GM21723 (cell line): ENCODE measurements around the gene DSCAM.

ENCODE experiments used
- ATAC-seq: cut with Tn5 transposase; IDR thresholded peaks from one replicate; pipeline ENCODE4 v1.9.1; 2021; ENCODE audit warnings: mild to moderate bottlenecking, moderate library complexity; ENCODE audit not compliant: unreplicated experiment

The DSCAM gene

DNA sequence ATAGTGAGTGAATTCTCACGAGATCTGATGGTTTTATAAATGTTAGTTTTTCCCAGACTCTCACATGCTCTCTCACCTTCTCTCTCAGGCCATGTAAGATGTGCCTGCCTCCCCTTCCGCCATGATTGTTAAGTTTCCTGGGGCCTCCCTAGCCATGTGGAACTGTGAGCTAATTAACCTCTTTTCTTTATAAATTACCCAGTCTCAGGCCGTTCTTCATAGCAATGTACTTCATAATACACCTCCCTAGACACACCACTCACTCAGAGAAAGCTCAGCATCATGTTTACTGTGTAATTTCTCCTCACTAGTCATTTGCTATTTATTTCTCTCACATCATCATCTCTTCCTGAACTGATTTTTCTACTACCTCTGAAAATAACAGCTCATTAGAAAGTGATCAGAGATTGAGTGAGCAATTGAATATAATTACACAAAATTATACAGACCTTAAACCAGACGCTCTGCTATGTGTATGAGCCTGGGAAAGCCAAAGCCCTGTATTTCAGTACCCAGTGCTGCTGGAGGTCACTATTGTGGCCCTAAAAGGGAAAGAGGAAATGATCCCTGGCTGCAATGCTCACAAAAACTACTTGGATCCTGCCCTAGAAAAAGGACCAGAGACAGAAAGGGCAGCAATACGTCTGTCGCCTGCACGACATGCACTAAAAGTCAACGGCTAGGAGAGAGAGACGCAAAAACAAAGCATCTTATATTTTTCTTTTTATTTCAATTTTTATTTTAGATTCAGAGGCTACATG, 284.5 kb downstream of the DSCAM start:
- ATAC-seq: no peak

DNA sequence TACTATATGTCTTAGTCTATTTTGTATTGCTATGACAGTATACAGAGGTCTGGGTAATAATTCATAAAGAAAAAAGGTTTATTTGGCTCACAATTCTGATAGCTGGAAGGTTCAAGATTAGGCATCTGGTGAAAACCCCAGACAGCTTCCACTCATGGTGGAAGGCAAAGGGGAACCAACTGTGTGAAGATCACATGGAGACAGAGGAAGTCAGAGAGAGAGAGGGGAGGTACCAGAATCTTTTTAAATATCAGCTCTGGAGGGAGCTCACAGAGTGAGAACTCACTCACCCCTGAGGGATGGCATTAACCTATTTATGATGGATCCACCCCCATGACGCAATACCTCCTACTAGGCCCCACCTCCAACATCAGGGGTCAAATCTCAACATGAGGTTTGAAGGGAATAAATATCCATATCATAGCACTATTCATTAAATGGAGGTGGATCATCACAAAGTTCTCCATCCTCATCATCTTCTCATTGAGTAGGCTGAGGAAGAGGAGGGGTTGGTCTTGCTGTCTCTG, 290.5 kb downstream of the DSCAM start:
- no peak for ATAC-seq

DNA sequence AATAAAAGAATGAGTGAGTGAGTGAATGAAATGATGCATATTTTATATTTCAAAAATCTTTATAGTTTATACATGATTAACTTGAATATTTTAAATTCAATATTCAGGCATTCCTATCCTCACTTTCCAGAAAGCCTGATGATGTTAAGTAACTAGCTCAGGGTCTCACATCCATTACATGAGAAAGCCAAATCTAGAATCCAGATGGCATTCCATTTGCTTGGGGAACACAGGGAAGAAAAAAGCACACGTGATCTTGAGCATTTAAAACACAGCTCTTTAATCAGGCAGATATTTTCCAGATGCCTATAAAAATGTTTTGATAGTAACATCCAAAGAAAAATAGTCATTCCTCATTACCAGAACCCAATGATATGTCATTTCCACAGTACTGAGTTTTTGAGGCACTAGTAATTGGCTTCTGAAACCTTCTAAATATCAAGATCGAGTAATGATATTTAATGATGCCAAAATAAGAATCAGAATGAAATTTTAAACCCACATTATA, 291.9 kb downstream of the DSCAM start:
- no peak for ATAC-seq

DNA sequence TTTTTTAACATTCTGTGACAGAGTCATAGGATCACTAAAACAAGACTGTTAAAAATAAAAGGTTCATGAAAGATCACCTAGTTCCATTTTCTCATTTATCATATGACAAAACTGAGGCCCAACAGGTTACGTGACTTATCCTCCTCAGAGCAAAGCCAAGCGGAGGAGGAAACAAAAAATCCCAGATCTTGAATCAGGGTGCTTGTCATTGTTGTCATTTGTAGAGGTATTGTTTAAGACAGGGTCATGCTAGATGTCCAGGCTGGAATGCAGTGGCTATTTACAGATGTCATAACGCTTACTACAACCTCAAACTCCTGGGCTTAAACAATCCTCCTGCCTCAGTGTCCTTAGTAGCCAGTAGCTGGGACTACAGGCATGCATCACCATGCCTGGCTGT, 293.2 kb downstream of the DSCAM start:
- ATAC-seq: no peak

DNA sequence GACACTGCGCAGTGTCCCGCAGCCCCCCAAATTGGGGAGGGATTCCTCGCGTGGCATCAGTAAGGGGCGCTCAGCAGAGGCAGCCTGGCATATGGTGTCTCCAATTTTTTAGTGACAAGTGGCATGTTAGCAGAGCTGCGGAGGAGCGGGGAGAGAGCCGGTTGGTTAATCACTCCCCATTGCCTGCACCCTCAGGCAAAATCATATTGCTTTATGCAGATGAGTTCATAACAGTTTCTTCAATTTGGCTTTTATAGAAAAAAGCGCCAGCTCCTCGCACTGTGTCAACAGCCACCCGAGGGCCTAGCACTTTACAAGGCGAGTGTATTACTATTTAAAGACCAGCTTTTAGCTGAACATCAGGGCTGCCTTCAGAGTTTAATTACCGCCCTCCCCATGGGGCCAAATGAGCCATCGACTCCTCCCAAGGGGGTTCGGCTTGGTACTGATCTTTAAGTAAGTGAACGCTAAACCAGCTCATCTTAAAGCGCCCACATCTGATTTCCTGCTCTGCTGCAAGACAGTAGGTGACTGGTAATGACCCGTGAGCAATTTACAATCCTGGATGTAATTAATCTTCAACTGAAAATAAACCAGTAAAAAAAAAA, 298.9 kb downstream of the DSCAM start:
- no peak for ATAC-seq

DNA sequence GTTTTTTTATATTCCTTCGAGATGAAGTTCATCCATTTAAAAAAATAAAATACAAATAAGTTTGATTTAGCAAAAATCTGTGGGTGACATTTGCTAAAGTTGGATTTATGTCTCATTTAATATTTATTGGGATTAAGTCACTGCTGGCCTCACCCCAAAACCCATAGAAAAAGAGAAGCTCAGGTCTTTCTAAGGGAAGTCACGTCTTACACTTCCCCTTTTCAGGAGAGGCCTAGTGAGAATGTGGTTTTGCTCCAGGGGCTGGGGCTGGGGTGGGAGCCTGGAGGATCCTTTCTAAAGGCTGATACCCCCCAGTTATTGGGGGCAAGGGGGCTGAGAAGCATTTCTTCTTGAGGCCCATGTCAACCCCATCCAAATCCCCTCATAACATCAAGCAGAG, 300.3 kb downstream of the DSCAM start:
- ATAC-seq: no peak

DNA sequence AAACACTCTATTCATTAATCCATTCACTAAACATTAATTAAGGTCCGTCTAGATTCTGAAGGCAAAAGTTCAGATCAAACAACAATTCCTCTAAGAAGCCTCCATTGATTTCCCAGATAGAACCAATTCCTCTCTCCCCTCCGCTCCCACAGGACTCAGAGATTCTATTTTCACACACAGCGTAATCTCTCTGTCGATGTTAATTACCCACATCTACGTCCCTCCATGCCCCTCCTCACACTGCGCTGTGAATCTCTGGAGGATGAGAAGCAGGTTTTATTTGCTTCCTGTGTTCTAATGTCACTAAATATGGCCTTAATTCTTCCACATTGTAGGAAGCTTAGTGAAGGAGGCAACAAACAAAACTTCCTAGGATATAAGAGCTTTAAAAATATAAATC, 306.7 kb downstream of the DSCAM start:
- ATAC-seq: no peak

DNA sequence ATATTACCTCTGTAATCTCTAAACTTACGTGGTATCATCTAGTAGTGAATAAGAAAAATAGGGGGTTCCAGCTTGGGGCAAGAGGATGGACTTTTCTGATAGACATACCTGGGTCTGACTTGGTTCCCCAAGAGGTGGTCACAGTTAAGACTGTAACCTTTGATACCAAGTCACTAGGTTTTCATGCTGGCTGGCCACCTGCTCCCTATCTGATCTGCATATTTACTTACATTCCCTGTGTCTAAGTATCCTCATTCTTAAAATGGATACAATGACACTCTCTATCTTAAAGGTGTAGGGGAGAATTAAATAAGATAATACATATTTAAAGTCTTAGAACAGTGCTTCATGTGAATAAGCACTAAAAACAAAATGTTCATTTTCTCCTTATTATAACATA, 312.1 kb downstream of the DSCAM start:
- ATAC-seq: no peak

DNA sequence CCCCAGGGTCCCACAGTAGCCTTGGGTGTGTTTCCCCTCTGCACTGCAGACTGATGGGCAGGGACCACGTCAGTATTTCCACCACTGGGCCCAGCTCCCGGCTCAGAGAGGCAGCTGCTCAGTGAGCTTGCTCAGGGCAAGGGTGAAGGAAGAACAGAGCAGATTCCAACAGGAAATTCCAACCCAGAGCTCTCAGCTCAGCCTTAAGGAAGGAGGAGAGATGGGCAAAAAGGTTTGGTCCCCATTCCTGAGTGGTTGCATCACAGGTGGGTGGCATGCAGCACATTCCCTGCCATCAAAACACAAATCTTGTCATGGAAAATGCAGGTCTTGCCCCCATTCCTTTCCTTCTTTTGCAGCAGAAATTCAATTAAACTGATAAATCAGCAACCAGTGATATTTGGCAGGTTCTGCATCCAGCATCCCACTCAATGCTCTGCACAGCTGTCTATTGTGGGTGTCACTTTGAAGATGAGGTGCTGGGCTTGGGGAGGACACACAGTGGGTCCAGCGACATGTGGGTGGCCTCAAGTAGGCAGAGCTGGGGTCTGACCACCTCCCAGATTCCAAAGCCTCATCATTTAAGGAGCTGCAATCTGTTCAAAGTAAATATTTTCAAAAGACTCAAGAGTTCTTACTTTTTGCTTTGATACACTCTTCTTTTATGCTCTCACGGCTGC, 315.4 kb downstream of the DSCAM start:
- ATAC-seq: no peak

DNA sequence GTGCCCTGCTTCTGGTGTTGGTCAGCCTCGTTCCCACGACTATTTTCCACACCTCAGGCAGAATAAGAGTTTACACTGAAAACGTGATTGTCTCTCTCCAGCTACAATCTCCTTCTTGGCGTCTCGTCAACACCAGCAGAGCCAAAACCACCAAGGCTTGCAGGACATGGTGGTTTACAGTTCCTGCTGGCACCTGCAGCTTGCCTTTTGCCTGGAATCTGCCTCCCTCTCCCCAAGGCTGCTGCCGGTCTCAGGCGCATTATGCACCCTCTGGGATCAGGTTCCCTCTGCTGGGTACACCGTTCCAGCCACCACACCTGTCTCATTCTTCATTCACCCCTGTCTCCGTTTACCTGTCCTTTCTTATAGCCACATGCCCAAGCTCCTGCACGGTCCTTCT, 315.9 kb downstream of the DSCAM start:
- no peak for ATAC-seq

DNA sequence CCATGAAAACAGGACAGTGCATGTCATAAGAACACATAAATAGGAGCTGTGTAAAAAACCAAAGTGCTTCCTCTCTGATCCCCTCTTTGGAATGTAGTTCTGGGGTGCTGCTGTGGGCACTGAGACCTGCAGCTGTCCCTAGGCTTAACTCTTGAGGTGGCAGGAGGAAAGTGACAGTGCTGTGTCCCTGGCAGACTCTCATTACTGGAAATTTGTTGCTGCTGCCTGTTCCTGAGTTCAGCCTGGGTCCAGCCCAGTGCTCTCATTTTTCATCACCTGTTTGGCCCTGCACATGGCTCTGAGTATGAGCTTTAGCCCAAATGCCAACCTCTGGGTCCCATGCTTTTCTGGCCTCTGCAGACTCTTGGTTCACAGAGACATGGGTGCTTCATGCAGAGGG, 329.3 kb downstream of the DSCAM start:
- no peak for ATAC-seq

DNA sequence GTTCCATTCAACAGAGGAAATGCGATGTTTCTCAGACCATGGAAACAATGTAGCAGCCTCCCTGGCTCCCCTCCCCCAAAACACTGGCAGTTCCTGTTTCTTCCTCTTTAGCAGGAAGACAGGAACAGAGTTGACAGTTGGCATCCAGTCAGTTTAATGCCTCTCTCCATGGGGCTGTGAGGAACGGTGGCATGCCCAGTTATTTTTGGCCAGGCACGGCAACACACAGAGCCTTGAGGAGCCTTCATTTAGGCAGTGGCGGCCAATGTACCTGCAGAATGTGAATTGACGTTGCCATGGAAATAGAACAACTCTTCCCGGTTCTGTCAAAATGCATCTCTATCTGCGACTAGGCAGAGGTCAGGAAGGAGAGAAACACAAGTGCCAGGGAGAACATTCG, 330.6 kb downstream of the DSCAM start:
- no peak for ATAC-seq

DNA sequence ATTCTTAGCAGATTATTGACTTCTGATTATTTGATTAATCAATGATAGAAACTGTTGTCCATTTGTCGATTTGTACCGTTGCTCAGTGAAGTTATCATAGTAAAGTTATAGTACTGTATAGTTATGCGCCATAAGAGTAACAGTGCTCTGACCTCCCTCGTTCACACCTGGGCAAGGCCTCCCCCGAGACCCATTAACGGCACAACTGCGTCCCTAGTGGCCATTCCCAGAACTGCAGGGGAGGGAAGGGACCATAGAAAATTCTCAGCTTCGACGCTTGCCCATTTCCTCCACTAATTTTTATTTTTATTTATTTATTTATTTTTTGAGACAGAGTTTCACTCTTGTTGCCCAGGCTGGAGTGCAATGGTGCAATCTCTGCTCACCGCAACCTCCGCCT, 334.4 kb downstream of the DSCAM start:
- no peak for ATAC-seq

DNA sequence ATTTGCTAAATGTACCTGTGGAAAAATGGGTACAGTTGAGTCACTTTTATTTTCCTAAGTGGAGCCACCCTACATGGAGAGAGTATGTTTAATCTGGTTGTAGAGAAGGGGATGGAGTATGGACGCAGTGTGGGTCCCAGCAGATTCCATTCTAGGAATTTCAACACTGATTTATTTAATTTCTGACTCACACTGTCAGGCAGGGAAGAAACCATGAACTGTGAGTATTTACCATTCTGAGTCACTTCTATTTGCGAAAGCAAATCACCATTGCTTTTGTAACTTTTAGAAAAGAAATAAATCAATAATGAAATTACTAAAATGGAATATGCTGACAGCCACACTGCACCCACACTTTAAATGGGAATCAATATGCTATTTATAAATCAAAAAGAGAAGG, 339.0 kb downstream of the DSCAM start:
- ATAC-seq: no peak

DNA sequence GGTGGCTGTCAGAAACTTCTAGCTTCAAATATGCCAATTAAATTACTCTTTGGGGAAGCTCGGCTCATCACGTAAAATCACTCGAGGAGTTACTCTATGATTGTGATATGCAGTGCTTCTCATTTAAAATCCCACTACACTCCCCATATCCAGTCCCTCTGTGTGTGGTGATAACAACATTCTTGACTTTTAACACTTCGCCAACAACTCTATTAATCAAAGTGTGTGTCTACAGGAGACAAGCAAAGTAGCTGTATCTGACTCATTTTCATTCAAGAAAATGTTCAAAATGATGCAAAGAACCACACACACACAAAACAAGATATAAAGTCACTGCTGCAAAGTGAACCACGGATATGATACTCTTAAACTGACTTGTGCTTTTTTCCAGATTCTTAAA, 341.3 kb downstream of the DSCAM start:
- ATAC-seq: no peak

DNA sequence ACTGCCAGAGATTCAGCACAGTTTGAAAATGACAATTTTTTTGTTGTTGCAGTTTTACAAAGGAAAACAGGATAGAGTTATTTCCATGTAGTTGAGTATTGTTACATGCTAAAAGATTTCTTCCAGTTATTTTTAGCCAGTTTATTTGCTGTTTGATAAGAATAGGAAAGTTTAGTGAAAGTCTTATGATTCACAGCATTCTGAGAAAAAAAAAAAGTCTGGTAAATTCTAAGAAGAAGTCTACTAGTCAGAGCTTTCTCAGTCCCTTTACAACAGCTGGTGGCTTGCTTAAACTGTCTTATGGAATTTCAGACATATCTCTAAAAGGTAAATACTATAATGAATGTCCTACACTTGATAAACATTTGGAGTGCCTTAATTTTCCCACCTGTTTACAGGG, 341.7 kb downstream of the DSCAM start:
- ATAC-seq: no peak

DNA sequence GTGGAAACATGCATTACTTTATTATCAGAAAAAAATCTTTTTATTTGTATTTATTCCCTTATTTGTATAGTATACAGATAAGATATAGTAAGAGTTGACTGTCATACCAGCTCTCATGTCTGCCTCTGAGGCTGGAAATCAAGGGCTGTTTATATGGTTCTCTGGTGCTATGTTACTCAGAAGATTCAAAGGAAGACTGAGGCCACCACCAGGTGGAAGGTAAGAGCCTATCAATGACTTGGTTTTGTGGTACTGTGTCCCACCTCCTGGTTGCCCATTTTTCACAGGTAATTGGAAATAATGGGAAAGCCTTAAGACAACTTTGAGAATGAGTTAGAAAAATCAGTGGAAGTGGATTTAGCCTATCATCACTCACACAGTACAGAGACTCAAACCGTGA, 342.1 kb downstream of the DSCAM start:
- ATAC-seq: no peak

DNA sequence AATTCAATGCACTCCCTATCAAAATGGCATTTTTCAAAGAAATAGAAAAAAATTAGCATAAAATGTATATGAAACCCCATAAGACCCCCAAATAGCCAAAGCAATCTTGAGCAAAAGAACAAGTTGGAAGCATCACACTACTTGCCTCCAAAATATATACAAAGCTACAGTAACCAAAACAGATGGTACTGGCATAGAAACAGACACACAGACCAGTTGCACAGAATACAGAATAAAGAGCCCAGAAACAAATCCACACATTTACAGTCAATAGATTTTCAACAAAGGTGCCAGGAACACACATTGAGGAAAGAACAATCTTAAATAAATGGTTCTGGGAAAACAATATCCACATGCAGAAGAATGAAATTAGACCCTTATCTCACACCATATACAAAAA, 350.8 kb downstream of the DSCAM start:
- ATAC-seq: no peak

DNA sequence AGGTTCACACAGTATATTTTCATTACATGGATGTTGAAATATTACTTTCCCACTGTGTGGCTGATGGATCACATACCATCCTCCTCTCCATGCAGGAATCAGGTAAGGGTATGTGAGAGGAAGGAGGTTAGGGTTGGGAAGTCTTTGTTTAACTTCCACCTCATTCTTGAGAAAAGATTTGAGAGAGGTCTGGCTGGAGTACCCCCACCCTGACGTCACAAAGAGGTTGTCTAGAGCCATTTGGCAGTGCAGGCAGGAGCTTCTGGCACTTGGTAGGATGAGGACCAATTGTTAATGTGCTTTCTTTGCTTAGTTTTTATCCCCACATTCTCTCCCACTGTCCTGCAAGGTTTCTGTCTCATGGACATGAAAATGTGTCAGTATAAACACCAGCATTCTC, 356.6 kb downstream of the DSCAM start:
- no peak for ATAC-seq

DNA sequence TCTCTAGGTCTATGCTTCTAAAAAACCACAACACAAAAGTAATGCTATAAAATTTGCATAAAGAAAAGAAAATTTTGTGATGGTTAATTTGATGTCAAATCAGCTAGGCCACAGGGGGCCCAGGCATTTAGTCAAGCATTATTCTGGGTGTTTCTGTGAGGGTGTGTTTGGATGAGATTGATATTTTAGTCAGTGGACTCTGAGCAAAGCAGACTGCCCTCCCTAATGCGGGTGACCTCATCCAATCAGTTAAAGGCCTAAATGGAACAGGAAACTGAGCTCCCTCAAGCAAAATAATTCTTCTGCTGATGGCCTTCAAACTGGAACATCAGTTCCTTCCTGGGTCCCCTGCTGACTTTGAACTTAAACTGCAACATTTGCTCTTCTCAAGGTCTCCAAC, 358.0 kb downstream of the DSCAM start:
- no peak for ATAC-seq

DNA sequence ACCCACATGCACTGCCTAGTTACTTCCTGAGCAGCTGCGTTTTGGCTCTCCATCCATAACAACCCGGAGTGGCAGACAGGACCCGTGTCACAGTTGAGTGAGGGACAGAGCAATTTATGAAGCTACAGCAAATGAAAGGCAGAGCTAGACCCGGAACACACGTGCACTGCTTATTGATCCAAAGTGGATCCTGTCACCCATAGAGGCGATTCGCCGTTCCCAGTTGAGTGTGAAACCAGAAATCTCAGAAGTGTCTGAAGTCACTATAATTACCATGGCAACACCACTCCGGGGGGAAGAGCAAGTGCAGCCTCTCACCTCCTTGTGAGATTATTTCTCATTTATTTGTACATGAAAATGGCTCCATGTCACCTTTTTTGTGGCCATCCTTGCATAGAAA, 365.2 kb downstream of the DSCAM start:
- ATAC-seq: no peak

DNA sequence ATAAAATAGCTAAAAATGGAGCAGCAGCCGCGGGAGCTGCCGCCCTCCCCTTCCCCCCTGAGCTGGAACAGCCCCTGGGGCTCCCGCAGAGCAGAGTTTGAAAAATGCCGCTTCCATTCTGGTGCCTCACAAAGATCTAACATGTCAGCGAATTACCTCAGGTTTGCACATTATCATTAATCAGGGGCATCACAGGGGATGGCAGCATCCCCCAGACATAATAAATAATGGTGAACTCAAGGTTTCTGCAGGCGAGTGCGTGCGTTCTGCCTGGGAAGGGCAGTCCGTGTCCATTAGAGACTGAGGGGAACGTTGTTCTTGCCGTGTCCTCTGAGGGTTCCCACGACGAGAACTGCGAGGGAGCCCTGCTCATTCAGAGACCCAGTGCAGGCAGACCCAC, 372.4 kb downstream of the DSCAM start:
- no peak for ATAC-seq
